ENCODE results near the gene NKAIN2. TPM values are rescaled to one million over a fixed set of nuclear protein-coding genes. Genes with fewer than 3 reads are reported as not detected.
A peak's percentile ranks its signal among the peaks of the same experiment; 100 is the strongest.
"Not testable (repeated sequence)": the region's sequence is repeated elsewhere in the genome, so short reads cannot be mapped to it uniquely, and the experiment has no call there.

The NKAIN2 gene
- polyA plus RNA-seq, 1 donor = 6.4 TPM

DNA sequence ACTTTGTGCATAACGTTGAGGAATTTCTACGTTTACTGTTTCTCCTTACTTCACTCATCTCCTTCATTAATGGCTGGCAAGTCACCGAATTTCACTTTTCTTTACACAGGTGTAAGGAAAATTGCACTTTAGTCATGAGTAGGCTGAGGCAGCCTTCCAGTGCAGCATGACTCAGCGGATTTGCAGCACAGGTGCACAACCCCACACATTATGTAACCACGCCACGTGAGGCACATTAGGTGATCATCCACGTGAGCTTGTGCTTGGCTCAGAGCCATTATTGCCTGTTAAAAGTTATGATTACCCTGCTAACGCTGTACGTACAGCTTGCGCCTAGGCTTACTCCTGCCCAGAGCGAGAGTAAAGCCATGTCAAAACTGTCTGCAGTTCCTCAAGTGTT, 158.8 kb downstream of the NKAIN2 start:
- DNase-seq (ENCODE audit: low read depth) = no peak

DNA sequence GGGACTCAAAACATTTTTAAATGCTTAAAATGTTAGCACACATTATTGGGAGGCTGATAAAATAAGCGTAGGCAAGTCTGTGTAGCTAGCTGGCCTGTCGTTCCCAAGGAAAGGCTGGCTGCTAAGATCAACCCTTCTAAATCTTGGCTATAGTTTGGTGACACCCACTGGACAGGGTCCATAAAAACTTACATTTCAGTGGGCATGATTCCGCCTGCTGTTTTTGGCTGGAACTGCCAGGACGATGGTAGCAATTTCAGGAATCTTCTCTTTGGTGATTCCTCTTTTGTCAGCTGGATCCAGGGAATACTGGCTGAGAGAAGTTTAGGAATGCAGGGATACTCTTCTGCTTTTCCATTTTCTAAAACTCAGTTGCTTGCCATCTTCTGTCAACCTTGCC, 162.2 kb downstream of the NKAIN2 start:
- DNase-seq (ENCODE audit: low read depth) = no peak

GRCh38 chr6:123966618-123967017, 163.0 kb downstream of the NKAIN2 start:
- DNase-seq (ENCODE audit: low read depth) = no peak

DNA sequence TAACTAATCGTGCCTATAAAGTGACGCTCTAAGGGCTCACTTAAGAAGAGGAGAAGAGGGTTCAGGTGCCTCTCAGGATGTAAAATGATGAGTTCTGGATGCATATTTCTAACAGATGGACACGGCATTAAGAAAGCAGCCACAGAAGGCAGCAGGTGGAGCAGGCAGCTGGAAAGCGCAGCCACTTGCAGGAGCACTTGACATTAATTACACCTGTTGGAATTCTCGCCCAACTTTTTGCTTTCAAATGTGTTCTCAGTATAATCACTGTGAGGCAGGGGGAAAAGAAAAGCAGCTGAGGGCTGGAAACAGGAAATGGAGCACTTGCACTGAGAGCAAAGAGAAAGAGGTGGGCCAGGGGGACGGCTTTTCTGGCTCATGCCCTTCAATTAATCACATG, 164.2 kb downstream of the NKAIN2 start:
- DNase-seq (ENCODE audit: low read depth) = no peak

GRCh38 chr6:123972600-123973294, 169.1 kb downstream of the NKAIN2 start:
- no peak for DNase-seq (ENCODE audit: low read depth)

DNA sequence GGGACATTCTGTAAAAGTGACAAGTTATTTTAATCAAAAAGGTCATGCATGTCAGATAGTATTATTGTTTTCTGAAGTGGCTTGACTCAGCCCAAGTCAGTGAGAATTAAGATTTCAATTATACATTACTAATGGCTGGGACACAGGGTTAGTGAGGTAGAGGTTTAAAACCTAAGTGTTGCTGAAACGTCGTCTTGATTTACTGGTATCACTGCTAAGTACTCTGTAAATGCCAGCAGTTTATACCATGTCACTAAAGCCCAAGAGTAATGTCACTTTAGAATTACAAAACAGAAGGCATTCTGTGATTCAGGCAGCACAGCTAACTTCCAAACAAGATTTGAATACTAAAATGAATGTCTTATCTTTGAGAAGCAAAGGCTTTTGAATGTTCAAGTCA, 176.6 kb downstream of the NKAIN2 start:
- no peak for DNase-seq (ENCODE audit: low read depth)

DNA sequence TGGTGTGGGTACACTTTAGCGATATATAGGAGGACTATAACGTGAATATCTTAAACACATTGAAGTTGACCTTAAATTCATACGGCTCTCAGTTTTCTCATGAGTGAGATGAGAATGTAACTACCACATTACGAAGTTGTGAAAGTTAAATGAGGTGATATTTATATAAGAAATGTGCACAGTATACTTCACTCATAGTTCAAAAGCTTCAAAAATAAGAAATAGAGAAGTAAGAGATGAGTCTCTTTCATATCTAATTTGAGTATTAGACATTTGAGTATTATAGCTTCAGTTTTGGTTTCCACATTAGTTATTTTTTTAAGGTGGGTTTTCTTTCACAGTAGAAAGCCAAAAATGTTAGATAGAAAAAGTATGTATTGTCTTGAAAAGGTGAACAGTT, 183.3 kb downstream of the NKAIN2 start:
- no peak for DNase-seq (ENCODE audit: low read depth)

- DNase-seq (ENCODE audit: low read depth) = not testable (repeated sequence)
Observed at GRCh38 chr6:123989918-123990317, 186.3 kb downstream of the NKAIN2 start.

DNA sequence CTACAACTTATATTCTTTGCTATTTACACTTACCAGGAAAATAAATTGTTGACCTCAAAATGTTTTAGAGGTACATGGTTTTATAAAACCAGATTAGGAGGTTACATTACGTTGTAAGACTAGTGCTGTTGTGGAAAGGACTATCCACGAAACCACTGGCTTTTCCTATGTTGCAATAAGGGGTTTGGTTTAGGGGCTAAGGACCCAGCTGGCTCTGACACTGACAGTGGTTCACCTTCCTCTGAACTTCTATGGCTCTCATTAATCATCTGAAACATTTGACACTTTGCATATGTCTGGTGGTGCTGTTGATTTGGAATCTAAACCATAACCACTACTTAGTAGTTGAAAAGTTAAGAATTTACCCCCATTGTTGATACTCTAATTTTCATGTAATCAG, 186.7 kb downstream of the NKAIN2 start:
- DNase-seq (ENCODE audit: low read depth) = no peak

DNA sequence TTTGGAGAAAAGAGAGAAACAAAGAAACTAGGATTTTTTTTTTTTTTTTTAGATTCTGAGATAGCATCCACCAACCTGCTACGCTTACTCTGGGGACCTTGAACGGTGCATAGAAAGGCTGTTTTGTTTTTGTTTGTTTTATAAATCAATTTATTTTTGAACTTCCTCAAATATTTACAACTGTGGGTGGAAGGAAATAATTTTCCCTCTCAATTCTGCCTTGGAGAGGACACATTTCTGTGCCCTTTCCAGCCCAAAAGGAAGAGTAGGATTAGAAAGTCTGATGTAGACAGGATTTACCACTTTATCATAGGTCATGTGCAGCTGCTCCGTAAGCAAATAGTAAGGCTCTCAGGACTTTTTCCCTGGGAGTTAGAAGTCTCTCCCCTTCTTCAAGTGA, 190.5 kb downstream of the NKAIN2 start:
- no peak for DNase-seq (ENCODE audit: low read depth)

DNA sequence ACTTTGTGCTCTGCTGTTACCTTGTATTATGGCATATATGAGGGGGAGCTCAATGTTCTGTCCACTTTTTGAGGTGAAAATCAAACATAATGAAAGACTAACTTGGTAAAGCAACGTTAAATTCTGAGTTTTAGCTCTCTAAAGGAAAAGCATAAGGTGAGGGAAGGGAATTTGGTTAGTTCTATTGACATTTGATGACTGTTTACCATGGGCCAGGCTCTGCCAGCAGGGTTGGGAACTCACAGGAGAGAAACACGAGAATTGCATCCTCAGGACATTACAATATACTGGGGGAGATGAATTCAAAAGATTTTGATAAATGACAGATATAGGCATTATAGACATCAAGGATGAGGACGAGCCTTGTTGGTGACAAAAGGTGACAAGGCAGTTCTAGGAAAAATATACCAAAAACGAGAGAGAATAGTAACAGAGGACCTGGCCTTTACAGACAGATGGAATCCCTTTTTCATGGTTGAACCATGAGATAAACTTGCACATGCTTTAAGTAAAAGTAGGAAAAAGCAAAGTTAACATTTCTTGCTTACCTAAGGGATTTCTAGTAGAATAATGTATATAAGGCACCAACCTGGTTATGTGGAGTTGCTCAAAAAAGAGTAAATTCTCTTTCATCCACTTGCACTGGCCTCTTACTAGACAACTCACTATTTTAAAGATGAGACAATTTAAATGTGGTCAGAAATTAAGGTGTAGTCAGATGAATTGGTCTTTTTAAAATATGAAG, 191.4 kb downstream of the NKAIN2 start:
- no peak for DNase-seq (ENCODE audit: low read depth)

- no peak for DNase-seq (ENCODE audit: low read depth)
Observed at GRCh38 chr6:123997223-123997622, 193.6 kb downstream of the NKAIN2 start.

- DNase-seq (ENCODE audit: low read depth) = no peak
Observed at GRCh38 chr6:124002377-124003081, 198.9 kb downstream of the NKAIN2 start.

DNA sequence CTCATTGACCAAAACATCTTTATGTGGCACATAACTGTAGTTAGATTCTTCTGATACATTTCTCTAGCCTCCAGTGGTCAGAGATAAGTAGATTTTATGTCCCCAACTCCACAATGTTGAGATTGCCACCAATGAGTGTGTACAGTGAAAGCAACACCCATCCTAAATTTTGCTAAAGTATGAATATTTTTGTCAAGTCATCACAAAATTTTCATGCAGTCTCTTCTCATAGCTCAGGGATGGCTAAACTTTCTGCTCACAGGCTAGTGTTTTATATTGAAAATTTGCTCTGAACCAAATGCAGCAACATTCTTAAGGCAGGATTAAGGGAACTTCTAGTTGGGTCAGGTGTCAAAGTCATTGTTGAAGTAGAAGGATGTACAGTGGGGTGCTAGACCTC, 203.6 kb downstream of the NKAIN2 start:
- DNase-seq (ENCODE audit: low read depth) = no peak

DNA sequence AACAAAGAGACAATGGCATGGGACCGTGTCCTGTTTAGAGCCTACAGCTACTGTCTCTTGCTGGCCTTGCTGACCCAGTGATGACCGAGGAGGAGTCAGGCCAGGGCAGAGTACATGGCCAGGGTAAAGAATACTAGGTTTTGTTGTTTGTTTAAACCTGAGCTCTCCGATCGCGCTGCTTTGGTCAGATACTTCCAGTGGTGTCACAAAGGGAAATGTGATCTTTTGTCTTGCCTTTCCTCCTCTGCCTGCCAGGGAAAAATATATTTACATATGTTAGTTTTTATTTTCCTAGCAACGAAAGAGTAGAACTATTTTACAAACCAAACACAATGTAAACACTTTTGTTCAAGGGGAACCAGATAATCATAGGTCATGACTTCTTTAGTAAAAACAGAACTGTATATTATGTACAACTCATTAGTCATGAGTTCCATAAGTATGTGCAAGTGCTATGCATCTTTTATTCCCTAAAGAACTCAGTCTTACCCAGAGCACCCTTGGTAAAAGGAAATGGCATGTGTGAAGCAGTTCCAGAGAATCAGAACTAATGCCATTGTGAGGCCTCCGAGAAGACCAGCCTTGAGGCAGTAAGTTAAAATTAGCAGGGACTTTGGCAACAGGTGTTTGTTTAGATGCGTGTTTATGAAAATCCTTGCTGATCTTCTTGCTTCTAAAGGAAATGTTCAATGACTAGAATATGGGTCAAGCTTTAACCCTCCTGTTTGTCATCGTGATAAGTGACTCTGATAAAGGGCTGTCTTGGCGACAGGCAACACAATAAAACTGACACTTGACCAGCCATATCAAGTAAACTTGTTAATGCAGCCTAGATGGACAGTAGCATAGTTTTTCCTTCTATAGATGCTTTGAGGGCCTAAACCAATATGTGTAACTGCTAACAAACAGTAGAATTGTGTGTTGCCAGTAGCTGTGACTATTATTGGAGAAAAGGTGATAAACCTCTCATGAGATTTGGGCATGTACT, 204.6 kb downstream of the NKAIN2 start:
- peak; percentile 9 for DNase-seq (ENCODE audit: low read depth)

DNA sequence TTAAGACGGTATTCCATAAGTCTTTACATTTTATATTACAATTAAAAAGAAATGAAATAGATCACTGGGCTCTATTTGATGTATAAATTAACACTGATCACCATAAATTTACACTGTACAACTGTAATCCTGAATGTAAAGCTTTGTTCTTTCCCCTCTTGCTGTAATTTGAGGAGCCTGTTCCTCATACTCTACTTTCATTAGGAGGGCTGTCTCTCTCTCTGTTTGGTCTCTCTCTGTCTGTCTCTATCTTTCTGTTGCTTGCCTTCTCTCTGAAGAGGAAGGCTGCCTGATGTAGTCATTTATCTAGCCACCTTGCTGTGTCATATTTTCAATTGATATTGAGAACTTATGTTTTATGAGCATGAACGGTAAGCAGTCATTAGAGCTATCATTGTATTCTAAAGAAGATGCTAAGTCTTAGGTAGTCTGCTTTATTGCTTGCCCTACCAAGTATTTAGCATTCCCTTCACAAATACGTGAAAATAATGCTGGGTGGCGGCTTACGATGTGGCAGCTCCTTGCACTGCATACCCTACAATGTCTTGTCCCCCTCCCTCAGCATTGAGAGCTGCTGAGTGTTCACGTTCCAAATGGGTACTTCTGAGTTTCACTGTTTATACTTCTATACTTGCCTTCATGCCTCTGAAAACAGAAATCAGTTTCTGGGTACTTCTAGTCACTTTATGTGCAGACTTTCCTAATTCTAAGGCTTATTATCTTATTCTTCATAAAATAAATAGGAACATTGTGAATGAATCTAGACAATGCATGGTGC, 205.5 kb downstream of the NKAIN2 start:
- no peak for DNase-seq (ENCODE audit: low read depth)

- no peak for DNase-seq (ENCODE audit: low read depth)
Observed at GRCh38 chr6:124010574-124010973, 206.9 kb downstream of the NKAIN2 start.

GRCh38 chr6:124011180-124011579, 207.5 kb downstream of the NKAIN2 start:
- DNase-seq (ENCODE audit: low read depth) = no peak

DNA sequence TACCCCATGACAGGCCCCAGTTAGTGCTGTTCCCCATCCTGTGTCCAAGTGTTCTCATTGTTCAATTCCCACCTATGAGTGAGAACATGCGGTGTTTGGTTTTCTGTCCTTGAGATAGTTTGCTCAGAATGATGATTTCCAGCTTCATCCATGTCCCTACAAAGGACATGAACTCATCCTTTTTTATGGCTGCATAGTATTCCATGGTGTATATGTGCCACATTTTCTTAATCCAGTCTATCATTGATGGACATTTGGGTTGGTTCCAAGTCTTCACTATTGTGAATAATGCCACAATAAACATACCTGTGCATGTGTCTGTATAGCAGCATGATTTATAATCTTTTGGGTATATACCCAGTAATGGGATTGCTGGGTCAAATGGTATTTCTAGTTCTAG, 218.4 kb downstream of the NKAIN2 start:
- DNase-seq (ENCODE audit: low read depth) = not testable (repeated sequence)

DNA sequence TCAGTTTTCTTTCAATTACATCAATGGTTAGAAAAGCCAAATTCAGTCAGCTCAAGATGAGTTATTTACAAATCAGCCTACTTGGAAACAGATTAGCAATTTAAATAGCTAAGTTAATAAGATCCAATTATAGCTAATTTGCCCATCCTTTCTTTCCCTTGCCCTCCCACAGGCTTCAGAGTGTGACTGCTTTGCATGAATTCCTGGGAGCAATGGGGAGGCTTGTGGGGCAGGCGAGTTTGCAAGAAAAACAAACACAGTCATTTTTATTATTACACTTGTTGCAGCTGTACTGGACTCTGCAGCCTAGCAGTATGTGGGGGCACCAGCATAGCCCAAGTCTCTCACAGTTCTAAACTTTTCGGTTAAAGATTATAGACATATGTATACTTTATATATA, 219.0 kb downstream of the NKAIN2 start:
- DNase-seq (ENCODE audit: low read depth) = no peak

- no peak for DNase-seq (ENCODE audit: low read depth)
Observed at GRCh38 chr6:124026694-124027093, 223.0 kb downstream of the NKAIN2 start.
